Measurements from ENCODE around the gene MCRS1. TPM values are rescaled to one million over a fixed set of nuclear protein-coding genes. Genes with fewer than 3 reads are reported as not detected.
A peak's percentile ranks its signal among the peaks of the same experiment; 100 is the strongest.

The MCRS1 gene
- total and polyA plus RNA-seq, 10 of the 15 experiments (the other 5 are each of a cell fraction or from before 2014, with no cell fraction given) = 34.3 to 82.8 (median 57.6) TPM

- no TSS peak for BruUV-seq (replicated peaks)
- peak overlapping the region; percentile 30; the same call in 1 of the 2 replicates for H3K4me2 ChIP-seq (ENCODE audit: control insufficient read depth, insufficient read depth)
- POLR2A ChIA-PET = no interaction called here
- intact Hi-C loops (cut with micrococcal nuclease; ENCODE audit: unreplicated experiment) (no loop called here), in situ Hi-C loops (cut with MboI) (no loop called here)
- no peak overlapping the region for H2AFZ ChIP-seq (ENCODE audit: control insufficient read depth, low read depth, low read length)
- no peak overlapping the region for H3K27ac ChIP-seq (ENCODE audit: control insufficient read depth, insufficient read depth)
- H3K9ac ChIP-seq (ENCODE audit: control insufficient read depth, insufficient read depth, low read length) = no peak overlapping the region
- no peak overlapping the region for H3K4me3 ChIP-seq
- H4K20me1 ChIP-seq (ENCODE audit: control insufficient read depth, insufficient read depth) = no peaks in the 10 kb centered on the region
- DNase-seq (ENCODE audit: low read depth, low spot score) (no peak), FAIRE-seq (no peak), ATAC-seq (no peak; the same call in 2 of the 3 replicates)
- H3K79me2 ChIP-seq (ENCODE audit: control insufficient read depth, insufficient read depth, low read length) = no peaks in the 10 kb centered on the region
- H3K36me3 ChIP-seq (ENCODE audit: control insufficient read depth in 2 of 2, insufficient read depth in 2 of 2, low read length in 1 of 2) = no peaks in the 10 kb centered on the region
- H3K27me3 ChIP-seq (replicated peaks in 1 of 2; ENCODE audit: control insufficient read depth in 2 of 2, insufficient read depth in 2 of 2, low read length in 1 of 2) = peaks cover 0 to 12% of the 10 kb centered on the region in 2 experiments; a peak in 3 of 4 replicates
- WGBS (ENCODE audit: insufficient coverage, insufficient replicate concordance, low lambda C conversion rate, missing lambda C conversion rate) = 70% methylated on average over 6 of the region's 8 CpGs
- TF ChIP-seq YY1 (IDR thresholded peaks at IDR 0.05; ENCODE audit: low read depth, low read length) = no peak
- TF ChIP-seq PML (IDR thresholded peaks at IDR 0.05; ENCODE audit: low read length) = no peak
- TF ChIP-seq EP300 (IDR thresholded peaks at IDR 0.05; ENCODE audit: borderline replicate concordance in 1 of 2, control insufficient read depth in 1 of 2, low read depth in 2 of 2, low read length in 2 of 2) = no peak
- TF ChIP-seq IKZF2 (IDR thresholded peaks at IDR 0.05) = no peak
- no peak for TF ChIP-seq IKZF1 (conservative IDR thresholded peaks at IDR 0.05)
- no peak for TF ChIP-seq POLR2A (IDR thresholded peaks at IDR 0.05; ENCODE audit: low read depth, low read length)
- TF ChIP-seq BCL3 (IDR thresholded peaks at IDR 0.05; ENCODE audit: borderline replicate concordance, insufficient read depth, low read depth, low read length, poor library complexity, severe bottlenecking) = no peak
- TF ChIP-seq, protein P1, sequence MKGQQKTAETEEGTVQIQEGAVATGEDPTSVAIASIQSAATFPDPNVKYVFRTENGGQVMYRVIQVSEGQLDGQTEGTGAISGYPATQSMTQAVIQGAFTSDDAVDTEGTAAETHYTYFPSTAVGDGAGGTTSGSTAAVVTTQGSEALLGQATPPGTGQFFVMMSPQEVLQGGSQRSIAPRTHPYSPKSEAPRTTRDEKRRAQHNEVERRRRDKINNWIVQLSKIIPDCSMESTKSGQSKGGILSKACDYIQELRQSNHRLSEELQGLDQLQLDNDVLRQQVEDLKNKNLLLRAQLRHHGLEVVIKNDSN (IDR thresholded peaks at IDR 0.05; ENCODE audit: borderline replicate concordance, extremely low read length, insufficient read depth, low read depth, low read length) = no peak
- no peak for TF ChIP-seq CREB1 (IDR thresholded peaks at IDR 0.05; ENCODE audit: low read depth)
- TF ChIP-seq NRF1 (conservative IDR thresholded peaks at IDR 0.05; ENCODE audit: low read depth, low read length) = no peak
- TF ChIP-seq IRF4 (IDR thresholded peaks at IDR 0.05; ENCODE audit: low read depth, low read length) = no peak
- no peak for TF ChIP-seq KLF5 (IDR thresholded peaks at IDR 0.05; ENCODE audit: partially characterized antibody)
- TF ChIP-seq JUND (IDR thresholded peaks at IDR 0.05; ENCODE audit: low read depth, low read length) = no peak
- TF ChIP-seq PAX5 (IDR thresholded peaks at IDR 0.05; ENCODE audit: borderline replicate concordance, low read depth, low read length) = no peak
- RAD21 ChIA-PET (ENCODE audit: unreplicated experiment) = interaction anchor here (1.9 kb wide), 1 partner anchor 190 kb away, joined by 6 read pairs; no protein-coding TSS in a partner anchor
- SMC1A ChIA-PET (ENCODE audit: uncharacterized antibody, unreplicated experiment) = no interaction called here
- CTCF ChIA-PET = no interaction called here
- H3K9me3 ChIP-seq (replicated peaks; ENCODE audit: control insufficient read depth, insufficient read depth, low read length) = no peaks in the 10 kb centered on the region
- H3K4me1 ChIP-seq (ENCODE audit: control insufficient read depth, insufficient read depth, low read length) = no peaks in the 10 kb centered on the region
Measured at GRCh38 chr12:49548481-49548821, 19.5 kb downstream of the MCRS1 start.

Measured in GM12878 (cell line).